Stomach (tissue), 4 donors: ENCODE results near the gene KIF12.

ENCODE experiments used
- CTCF ChIP-seq, 7 experiments: fragments of 450-650 bp in 4 of 7; fragments of 200-600 bp in 3 of 7; sonication (generic) in 3 of 7; IDR thresholded peaks; one replicate each; pipeline ENCODE4 v1.5.1; 2016 to 2019; ENCODE audit warnings: antibody characterized with exemption in 7 of 7, control low read depth in 2 of 7, mild to moderate bottlenecking in 1 of 7
- POLR2A ChIP-seq, 4 donors: fragments of 450-650 bp; IDR thresholded peaks; one replicate each; pipeline ENCODE4 v1.6.1; 2016; ENCODE audit warnings: antibody characterized with exemption in 4 of 4, control low read depth in 2 of 4, mild to moderate bottlenecking in 1 of 4, moderate library complexity in 1 of 4

GRCh38 chr9:114098936-114099668 is at the start of gene KIF12:
- TF ChIP-seq CTCF (IDR thresholded peaks at IDR 0.05) (no peak), POLR2A (IDR thresholded peaks at IDR 0.05) (no peak)
